Measurements from ENCODE around the gene CAMK2N2. TPM values are rescaled to one million over a fixed set of nuclear protein-coding genes. Genes with fewer than 3 reads are reported as not detected.
A peak's percentile ranks its signal among the peaks of the same experiment; 100 is the strongest.

Gene CAMK2N2
- total RNA-seq, 1 donor from 2014 or later: 0.16 TPM

GRCh38 chr3:184250167-184250828, 11.1 kb downstream of the CAMK2N2 start:
- TF ChIP-seq, protein P1, sequence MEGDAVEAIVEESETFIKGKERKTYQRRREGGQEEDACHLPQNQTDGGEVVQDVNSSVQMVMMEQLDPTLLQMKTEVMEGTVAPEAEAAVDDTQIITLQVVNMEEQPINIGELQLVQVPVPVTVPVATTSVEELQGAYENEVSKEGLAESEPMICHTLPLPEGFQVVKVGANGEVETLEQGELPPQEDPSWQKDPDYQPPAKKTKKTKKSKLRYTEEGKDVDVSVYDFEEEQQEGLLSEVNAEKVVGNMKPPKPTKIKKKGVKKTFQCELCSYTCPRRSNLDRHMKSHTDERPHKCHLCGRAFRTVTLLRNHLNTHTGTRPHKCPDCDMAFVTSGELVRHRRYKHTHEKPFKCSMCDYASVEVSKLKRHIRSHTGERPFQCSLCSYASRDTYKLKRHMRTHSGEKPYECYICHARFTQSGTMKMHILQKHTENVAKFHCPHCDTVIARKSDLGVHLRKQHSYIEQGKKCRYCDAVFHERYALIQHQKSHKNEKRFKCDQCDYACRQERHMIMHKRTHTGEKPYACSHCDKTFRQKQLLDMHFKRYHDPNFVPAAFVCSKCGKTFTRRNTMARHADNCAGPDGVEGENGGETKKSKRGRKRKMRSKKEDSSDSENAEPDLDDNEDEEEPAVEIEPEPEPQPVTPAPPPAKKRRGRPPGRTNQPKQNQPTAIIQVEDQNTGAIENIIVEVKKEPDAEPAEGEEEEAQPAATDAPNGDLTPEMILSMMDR (IDR thresholded peaks at IDR 0.05; ENCODE audit: unreplicated experiment): peak; percentile 75
- Mint-ChIP-seq H3K27me3 (ENCODE audit: low read depth) (no peaks in the 10 kb centered on the region), H3K4me3 (peak overlapping the region; percentile 97), H3K27ac (peak overlapping the region; percentile 98), H3K9me3 (no peaks in the 10 kb centered on the region), H3K36me3 (no peaks in the 10 kb centered on the region), H3K4me1 (peaks cover 9% of the 10 kb centered on the region)
- DNase-seq (ENCODE audit: low spot score in 2 of 2, unreplicated experiment in 2 of 2): peak; percentile 60 to 91

DNA sequence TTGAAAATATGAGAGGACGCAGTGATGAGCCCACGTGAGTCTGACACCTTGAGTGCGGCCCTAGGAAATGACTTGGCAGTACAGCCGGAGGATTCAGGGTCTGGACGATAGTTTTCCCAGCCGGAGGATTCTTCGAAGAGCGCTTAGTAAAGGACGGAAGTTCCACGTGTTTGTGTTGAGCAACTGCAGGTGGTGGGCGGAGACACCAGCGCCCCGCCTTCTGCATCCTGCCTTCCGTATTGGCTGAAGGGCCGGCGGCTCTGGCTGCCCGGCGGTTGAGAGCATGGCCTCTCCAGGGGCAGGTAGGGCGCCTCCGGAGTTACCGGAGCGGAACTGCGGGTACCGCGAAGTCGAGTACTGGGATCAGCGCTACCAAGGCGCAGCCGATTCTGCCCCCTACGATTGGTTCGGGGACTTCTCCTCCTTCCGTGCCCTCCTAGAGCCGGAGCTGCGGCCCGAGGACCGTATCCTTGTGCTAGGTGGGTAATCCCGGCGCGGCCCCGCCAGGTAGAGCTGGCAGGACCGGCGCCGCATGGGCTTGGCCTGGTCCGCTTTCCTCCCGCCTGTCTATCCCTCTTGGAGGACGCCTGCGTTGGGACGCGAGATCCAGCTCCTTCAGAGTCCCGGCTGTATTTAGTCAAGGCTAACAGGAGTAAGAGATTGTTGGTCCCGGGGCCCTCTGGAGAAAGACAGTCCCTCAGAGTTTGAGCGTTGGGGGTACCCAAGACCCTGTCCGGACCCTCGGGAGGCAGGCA, 11.8 kb downstream of the CAMK2N2 start, which contains the start of gene EEF1AKMT4:
EEF1AKMT4 (plus strand) TSS at position 261 of the 755 bp plus-strand sequence; CDS start at position 284, 23 bp downstream.
- H3K4me3 Mint-ChIP-seq: peak within 1 kb of the TSS; percentile 97
- H3K9me3 Mint-ChIP-seq: no peaks in the 10 kb centered on the region
- H3K4me1 Mint-ChIP-seq: peaks cover 9% of the 10 kb centered on the region
- H3K27ac Mint-ChIP-seq: peak within 1 kb of the TSS; percentile 98
- no peaks in the 10 kb centered on the region for H3K27me3 Mint-ChIP-seq (ENCODE audit: low read depth)
- TF ChIP-seq, protein P1 (IDR thresholded peaks at IDR 0.05; ENCODE audit: unreplicated experiment): peak; percentile 22
- DNase-seq (ENCODE audit: low spot score in 2 of 2, unreplicated experiment in 2 of 2): peak; percentile 93 to 94
- peaks cover 6% of the 10 kb centered on the region for H3K36me3 Mint-ChIP-seq

- peak within 1 kb of the TSS; percentile 98 for H3K27ac Mint-ChIP-seq
- TF ChIP-seq, protein P1 (IDR thresholded peaks at IDR 0.05; ENCODE audit: unreplicated experiment): no peak
- H3K4me3 Mint-ChIP-seq: peak within 1 kb of the TSS; percentile 97
- no peaks in the 10 kb centered on the region for H3K9me3 Mint-ChIP-seq
- peaks cover 9% of the 10 kb centered on the region for H3K4me1 Mint-ChIP-seq
- peaks cover 11% of the 10 kb centered on the region for H3K36me3 Mint-ChIP-seq
- peak; percentile 72 to 91 for DNase-seq (ENCODE audit: low spot score in 2 of 2, unreplicated experiment in 2 of 2)
- no peaks in the 10 kb centered on the region for H3K27me3 Mint-ChIP-seq (ENCODE audit: low read depth)
Observed at GRCh38 chr3:184248454-184249411, 12.6 kb downstream of the CAMK2N2 start, which contains the start of gene ALG3. TSS of gene ALG3 (minus strand) at chr3:184248962. CDS start at chr3:184248940, 22 bp downstream.

DNA sequence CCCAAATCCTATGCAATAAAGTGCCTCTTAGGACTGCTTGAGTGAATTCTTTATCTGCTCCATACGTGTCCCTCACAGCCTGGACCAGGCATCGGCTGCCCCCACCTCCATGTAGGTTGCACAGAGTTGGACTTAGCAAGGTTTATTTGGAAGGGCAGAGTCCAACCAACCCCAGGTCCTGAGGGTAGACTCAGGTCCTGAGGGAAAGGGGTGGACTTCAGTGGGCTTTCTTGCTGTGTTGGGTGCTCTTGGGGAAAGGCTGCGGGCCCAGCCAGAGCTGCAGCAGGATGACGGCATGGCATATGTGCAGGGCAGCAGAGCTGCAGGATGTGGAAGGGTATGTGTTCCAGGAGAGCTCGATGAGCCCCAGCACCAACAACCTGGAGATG, 19.1 kb downstream of the CAMK2N2 start:
- DNase-seq (ENCODE audit: low spot score in 2 of 2, unreplicated experiment in 2 of 2): no peak
- Mint-ChIP-seq H3K9me3 (no peaks in the 10 kb centered on the region), H3K27ac (no peak overlapping the region), H3K27me3 (ENCODE audit: low read depth) (peaks cover 6% of the 10 kb centered on the region), H3K36me3 (peaks cover 19% of the 10 kb centered on the region), H3K4me3 (no peak overlapping the region), H3K4me1 (no peaks in the 10 kb centered on the region)
- TF ChIP-seq, protein P1 (IDR thresholded peaks at IDR 0.05; ENCODE audit: unreplicated experiment): no peak

Measured in mesothelial cell of epicardium (in vitro differentiated cells).